ENCODE data around the gene KIAA0930.

DNA sequence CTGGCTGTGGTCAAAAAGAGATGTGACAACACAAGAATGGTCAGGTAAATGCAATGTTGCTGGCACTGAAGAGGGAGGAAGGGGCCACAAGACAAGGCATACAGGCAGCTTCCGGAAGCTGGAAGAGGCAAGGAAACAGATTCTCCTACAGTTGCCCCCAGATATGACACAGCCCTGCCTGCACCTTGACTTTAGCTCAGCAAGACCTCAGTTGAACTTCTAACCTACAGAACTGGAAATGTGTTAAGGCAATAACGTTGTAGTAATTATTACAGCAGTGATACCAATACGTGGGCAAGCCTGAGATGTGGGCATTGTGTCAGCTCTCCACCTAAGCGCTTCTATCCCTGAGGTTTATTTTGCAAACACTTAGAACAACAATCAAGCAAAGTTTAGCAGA, 4.2 kb upstream of the KIAA0930 start:
- TF ChIP-seq, protein P1, sequence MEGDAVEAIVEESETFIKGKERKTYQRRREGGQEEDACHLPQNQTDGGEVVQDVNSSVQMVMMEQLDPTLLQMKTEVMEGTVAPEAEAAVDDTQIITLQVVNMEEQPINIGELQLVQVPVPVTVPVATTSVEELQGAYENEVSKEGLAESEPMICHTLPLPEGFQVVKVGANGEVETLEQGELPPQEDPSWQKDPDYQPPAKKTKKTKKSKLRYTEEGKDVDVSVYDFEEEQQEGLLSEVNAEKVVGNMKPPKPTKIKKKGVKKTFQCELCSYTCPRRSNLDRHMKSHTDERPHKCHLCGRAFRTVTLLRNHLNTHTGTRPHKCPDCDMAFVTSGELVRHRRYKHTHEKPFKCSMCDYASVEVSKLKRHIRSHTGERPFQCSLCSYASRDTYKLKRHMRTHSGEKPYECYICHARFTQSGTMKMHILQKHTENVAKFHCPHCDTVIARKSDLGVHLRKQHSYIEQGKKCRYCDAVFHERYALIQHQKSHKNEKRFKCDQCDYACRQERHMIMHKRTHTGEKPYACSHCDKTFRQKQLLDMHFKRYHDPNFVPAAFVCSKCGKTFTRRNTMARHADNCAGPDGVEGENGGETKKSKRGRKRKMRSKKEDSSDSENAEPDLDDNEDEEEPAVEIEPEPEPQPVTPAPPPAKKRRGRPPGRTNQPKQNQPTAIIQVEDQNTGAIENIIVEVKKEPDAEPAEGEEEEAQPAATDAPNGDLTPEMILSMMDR (IDR thresholded peaks at IDR 0.05): no peak
- no peak for TF ChIP-seq POLR2A (IDR thresholded peaks at IDR 0.05)

Measured in breast epithelium (tissue), 3 donors.